Measurements from ENCODE around the gene CA12. TPM values are rescaled to one million over a fixed set of nuclear protein-coding genes. Genes with fewer than 3 reads are reported as not detected.

CA12 gene
- total RNA-seq, 1 donor from 2014 or later: 6.7 TPM

DNA sequence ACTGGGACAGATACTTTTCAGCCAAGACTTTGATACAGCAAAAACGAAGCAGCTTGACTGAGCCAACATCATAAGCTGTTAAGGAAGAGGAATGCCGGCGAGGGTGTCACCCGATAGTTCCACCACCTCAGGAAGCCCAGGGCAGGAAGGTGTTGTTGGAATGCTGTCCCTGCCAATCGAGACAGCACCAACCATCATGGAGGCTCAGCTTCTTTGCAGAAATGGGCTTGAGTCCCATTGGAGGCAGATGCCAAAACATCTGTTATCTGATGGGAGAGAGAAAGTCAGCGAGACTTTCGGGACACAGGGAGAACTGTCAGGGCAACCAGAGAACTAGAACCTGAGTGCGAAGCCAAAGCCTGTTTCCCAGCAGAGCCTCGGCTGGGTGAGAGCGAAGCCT lies 50.7 kb downstream of the CA12 start:
- Histone ChIP-seq H3K27ac (no peak overlapping the region), H3K4me3 (no peak overlapping the region), H3K27me3 (no peaks in the 10 kb centered on the region), H3K36me3 (no peaks in the 10 kb centered on the region), H3K9me3 (no peaks in the 10 kb centered on the region), H3K4me1 (no peaks in the 10 kb centered on the region)
- intact Hi-C loops (cut with DNase I): no loop called here
- TF ChIP-seq, protein P1, sequence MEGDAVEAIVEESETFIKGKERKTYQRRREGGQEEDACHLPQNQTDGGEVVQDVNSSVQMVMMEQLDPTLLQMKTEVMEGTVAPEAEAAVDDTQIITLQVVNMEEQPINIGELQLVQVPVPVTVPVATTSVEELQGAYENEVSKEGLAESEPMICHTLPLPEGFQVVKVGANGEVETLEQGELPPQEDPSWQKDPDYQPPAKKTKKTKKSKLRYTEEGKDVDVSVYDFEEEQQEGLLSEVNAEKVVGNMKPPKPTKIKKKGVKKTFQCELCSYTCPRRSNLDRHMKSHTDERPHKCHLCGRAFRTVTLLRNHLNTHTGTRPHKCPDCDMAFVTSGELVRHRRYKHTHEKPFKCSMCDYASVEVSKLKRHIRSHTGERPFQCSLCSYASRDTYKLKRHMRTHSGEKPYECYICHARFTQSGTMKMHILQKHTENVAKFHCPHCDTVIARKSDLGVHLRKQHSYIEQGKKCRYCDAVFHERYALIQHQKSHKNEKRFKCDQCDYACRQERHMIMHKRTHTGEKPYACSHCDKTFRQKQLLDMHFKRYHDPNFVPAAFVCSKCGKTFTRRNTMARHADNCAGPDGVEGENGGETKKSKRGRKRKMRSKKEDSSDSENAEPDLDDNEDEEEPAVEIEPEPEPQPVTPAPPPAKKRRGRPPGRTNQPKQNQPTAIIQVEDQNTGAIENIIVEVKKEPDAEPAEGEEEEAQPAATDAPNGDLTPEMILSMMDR (IDR thresholded peaks at IDR 0.05): no peak
- ATAC-seq (no peak), DNase-seq (no peak)

DNA sequence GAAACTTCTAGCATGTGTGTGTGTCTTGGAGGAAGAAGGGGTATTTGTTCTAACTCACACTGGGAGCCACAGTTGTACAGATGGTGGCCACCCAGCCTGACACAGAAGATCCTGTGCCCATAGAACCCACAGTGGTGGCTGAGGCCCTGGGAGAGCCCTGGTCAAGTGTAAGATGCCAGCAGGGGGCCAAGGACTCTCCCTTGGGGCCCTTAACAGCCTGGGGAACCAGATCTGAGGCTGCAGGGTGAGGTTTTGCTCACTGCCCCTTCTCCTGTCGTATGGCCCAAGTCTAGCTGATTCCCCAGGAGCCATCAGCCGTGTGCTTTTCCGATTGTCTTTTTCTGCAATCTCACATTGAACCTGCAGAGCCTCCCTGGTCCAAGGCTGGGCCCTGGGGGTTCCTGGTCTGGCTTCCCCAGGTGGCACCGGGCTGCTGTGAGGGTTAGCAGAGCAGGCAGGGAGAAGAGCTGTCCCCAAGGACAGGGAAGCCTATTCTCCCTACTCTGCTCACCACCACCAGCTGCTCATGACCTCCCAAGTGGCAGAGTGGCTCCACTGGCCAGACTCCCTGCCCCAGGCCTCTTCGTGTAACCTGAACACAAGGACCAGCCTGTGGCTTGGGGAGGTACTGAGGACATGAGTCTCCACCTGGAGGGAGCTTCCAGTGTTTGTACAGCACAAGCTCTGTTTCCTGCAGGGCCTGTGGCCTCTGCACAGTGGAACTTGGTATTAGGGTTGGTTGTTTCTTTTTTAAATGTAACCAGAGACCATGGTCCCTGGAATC lies 51.9 kb downstream of the CA12 start:
- no peaks in the 10 kb centered on the region for H3K36me3 ChIP-seq
- no peak overlapping the region for H3K4me3 ChIP-seq
- no peak overlapping the region for H3K27ac ChIP-seq
- DNase-seq (no peak), ATAC-seq (no peak)
- TF ChIP-seq, protein P1 (IDR thresholded peaks at IDR 0.05): no peak
- no peaks in the 10 kb centered on the region for H3K27me3 ChIP-seq
- H3K4me1 ChIP-seq: no peaks in the 10 kb centered on the region
- no peaks in the 10 kb centered on the region for H3K9me3 ChIP-seq
- intact Hi-C loops (cut with DNase I): no loop called here

DNA sequence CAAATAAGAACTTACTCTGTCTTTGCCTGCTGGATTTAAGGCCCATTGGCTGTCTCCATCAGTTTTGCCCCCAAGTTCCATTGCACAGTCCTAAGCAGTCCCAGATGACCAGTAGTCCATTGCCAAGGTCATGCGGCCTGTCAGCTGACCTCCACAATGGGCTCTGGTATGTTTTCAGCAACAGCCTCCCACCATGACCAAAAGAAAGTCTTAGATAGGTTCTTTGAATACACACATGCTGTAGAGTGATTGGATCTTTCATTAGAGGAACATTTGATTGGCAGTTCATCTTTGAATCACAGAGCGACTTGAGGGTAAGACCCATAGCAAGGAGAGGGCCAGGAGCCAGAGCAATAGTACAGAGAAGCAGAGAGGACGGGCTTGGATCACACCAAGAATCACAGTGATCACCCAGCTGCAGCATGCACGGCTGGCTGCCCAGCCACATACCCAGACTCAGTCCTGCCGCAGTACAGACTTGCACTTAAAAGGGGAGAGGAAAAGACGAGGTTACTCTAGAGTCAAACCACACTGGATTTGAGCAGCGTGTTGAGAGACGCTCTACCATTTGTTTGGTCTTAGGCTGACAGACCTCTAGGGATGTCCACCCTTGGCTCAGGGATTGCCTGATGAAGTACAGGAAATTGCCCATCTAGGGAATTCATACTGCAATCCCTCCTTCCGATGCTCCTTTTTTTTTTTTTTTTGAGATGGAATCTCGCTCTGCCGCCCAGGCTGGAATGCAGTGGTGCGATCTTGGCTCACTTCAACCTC lies 53.8 kb downstream of the CA12 start:
- no peaks in the 10 kb centered on the region for H3K27me3 ChIP-seq
- intact Hi-C loops (cut with DNase I): no loop called here
- TF ChIP-seq, protein P1 (IDR thresholded peaks at IDR 0.05): no peak
- H3K36me3 ChIP-seq: no peaks in the 10 kb centered on the region
- H3K27ac ChIP-seq: no peak overlapping the region
- H3K9me3 ChIP-seq: no peaks in the 10 kb centered on the region
- ATAC-seq (no peak), DNase-seq (no peak)
- H3K4me1 ChIP-seq: no peaks in the 10 kb centered on the region
- H3K4me3 ChIP-seq: no peak overlapping the region

DNA sequence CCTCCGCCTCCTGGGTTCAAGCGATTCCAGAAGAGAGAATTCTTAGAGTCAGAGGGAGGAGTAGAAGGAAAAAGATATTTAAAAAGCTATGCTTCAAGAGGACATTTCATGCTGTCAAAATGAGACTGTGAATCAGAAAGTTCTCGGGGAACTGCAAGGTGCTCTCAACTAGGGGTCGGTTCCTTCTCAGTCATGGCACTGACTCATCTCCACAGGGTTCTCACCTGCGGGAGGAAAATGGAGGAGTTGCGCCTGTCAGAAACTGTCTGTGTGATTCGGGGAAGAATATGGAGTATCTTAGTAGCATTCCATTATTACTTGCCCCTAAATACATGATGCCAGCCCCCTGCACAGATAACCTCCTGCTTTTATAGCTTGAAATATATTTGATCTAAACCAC lies 56.9 kb downstream of the CA12 start:
- Histone ChIP-seq H3K9me3 (no peaks in the 10 kb centered on the region), H3K4me1 (no peaks in the 10 kb centered on the region), H3K27ac (no peak overlapping the region), H3K27me3 (no peaks in the 10 kb centered on the region), H3K4me3 (no peak overlapping the region), H3K36me3 (no peaks in the 10 kb centered on the region)
- intact Hi-C loops (cut with DNase I): no loop called here
- TF ChIP-seq, protein P1 (IDR thresholded peaks at IDR 0.05): no peak
- ATAC-seq: no peak
- no peak for DNase-seq

DNA sequence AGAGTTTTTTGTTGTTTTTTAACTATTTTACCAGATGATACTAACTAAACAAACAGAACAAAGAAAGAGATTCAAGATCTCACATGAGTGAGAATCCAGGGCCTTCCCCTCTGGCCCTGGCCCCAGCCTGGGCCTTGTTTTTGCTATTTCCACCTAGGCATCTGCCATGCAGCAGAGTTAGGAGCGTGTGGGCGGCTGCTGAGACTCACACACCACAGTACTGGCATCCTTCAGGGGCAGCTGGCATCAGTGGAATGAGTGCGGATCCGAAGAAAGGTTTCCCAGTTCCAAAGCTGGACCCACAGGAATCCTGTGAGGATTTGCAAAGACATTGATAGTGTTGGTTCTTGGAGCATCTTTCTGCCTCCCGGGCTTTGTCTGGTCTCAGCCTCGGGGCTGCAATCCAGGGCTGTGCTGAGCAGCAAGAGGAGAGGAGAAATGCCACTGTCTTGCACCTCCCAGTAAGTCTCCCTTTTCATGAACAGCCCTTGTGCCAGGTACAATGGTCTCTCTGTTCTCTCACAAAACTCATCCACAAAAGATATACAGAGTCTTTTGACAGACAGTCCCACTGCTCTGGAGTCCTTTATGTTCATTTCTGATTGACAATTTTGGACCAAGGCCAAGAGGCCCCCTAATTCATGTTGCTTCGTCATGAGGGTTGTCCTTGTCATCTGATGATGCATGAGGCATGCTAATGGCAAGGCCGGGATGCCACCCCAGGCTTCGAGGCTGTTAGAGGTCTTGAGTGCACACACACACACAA lies 57.7 kb downstream of the CA12 start:
- ATAC-seq: no peak
- no peaks in the 10 kb centered on the region for H3K9me3 ChIP-seq
- intact Hi-C loops (cut with DNase I): no loop called here
- H3K27me3 ChIP-seq: no peaks in the 10 kb centered on the region
- H3K27ac ChIP-seq: no peak overlapping the region
- H3K36me3 ChIP-seq: no peaks in the 10 kb centered on the region
- DNase-seq: no peak
- no peak overlapping the region for H3K4me3 ChIP-seq
- no peaks in the 10 kb centered on the region for H3K4me1 ChIP-seq
- TF ChIP-seq, protein P1 (IDR thresholded peaks at IDR 0.05): no peak

All from upper lobe of right lung (tissue), 1 donor.